BE2C (cell line): ENCODE measurements around the gene ADPRHL1.
"Not testable (repeated sequence)": the region's sequence is repeated elsewhere in the genome, so short reads cannot be mapped to it uniquely, and the experiment has no call there.

Experiments
- DNase-seq: peaks from one replicate; pipeline ENCODE4 v3.0.0-alpha.2; 2020
- H3K27me3 ChIP-seq: fragments of 250-450 bp; sonication (Bioruptor Pico); 2 replicates; pipeline ENCODE4 v1.5.1; 2020; ENCODE audit warnings: mild to moderate bottlenecking
- H3K36me3 ChIP-seq: fragments of 250-450 bp; sonication (Bioruptor Pico); 2 replicates; pipeline ENCODE4 v1.5.1; 2020; ENCODE audit warnings: mild to moderate bottlenecking
- H3K4me1 ChIP-seq: fragments of 250-450 bp; sonication (Bioruptor Pico); 2 replicates; pipeline ENCODE4 v1.5.1; 2020
- H3K4me3 ChIP-seq: 2 replicates; pipeline ENCODE4 v1.5.1; 2011; ENCODE audit warnings: low read depth, low read length
- H3K9me3 ChIP-seq: fragments of 250-450 bp; sonication (Bioruptor Pico); 2 replicates; pipeline ENCODE4 v1.5.1; 2020
- CTCF ChIP-seq: IDR thresholded peaks from 2 replicates; pipeline ENCODE4 v1.5.1; 2012; ENCODE audit warnings: mild to moderate bottlenecking, low read depth, low read length

The ADPRHL1 gene

GRCh38 chr13:113442985-113443362 is 10.3 kb downstream of the ADPRHL1 start:
- H3K9me3 ChIP-seq: no peaks in the 10 kb centered on the region

GRCh38 chr13:113442354-113442984 is 10.8 kb downstream of the ADPRHL1 start:
- no peak for DNase-seq
- no peak overlapping the region for H3K4me3 ChIP-seq
- TF ChIP-seq CTCF: no peak
- H3K36me3 ChIP-seq: peaks cover 4% of the 10 kb centered on the region
- H3K27me3 ChIP-seq: no peaks in the 10 kb centered on the region
- H3K9me3 ChIP-seq: no peaks in the 10 kb centered on the region
- H3K4me1 ChIP-seq: no peaks in the 10 kb centered on the region

More at GRCh38 chr13:113442985-113443362, 10.3 kb downstream of the ADPRHL1 start:
- DNase-seq: no peak
- no peak for TF ChIP-seq CTCF
- H3K36me3 ChIP-seq: peaks cover 4% of the 10 kb centered on the region
- no peak overlapping the region for H3K4me3 ChIP-seq
- H3K27me3 ChIP-seq: no peaks in the 10 kb centered on the region
- no peaks in the 10 kb centered on the region for H3K4me1 ChIP-seq

- no peak overlapping the region for H3K4me3 ChIP-seq
These were observed 11.6 kb downstream of the ADPRHL1 start for GRCh38 chr13:113441661-113442060.

GRCh38 chr13:113437408-113438010 is 15.8 kb downstream of the ADPRHL1 start:
- no peak for TF ChIP-seq CTCF
- no peaks in the 10 kb centered on the region for H3K27me3 ChIP-seq
- DNase-seq: peak; percentile 9

More at GRCh38 chr13:113441661-113442060, 11.6 kb downstream of the ADPRHL1 start:
- no peak for TF ChIP-seq CTCF
- Histone ChIP-seq H3K36me3 (peaks cover 4% of the 10 kb centered on the region), H3K27me3 (no peaks in the 10 kb centered on the region), H3K9me3 (no peaks in the 10 kb centered on the region), H3K4me1 (no peaks in the 10 kb centered on the region)
- no peak for DNase-seq

GRCh38 chr13:113436866-113437265 is 16.4 kb downstream of the ADPRHL1 start:
- not testable (repeated sequence) for H3K36me3 ChIP-seq, H3K9me3 ChIP-seq, H3K27me3 ChIP-seq, H3K4me3 ChIP-seq, DNase-seq, H3K4me1 ChIP-seq

More at GRCh38 chr13:113437408-113438010, 15.8 kb downstream of the ADPRHL1 start:
- Histone ChIP-seq H3K36me3 (no peaks in the 10 kb centered on the region; the same call in none of the 2 replicates), H3K4me3 (no peak overlapping the region), H3K9me3 (no peaks in the 10 kb centered on the region), H3K4me1 (no peaks in the 10 kb centered on the region)

- not testable (repeated sequence) for H3K4me3 ChIP-seq
These were observed 17.4 kb downstream of the ADPRHL1 start for GRCh38 chr13:113435907-113436306.

GRCh38 chr13:113433391-113433916 is 19.8 kb downstream of the ADPRHL1 start:
- no peak for TF ChIP-seq CTCF

More at GRCh38 chr13:113435907-113436306, 17.4 kb downstream of the ADPRHL1 start:
- not testable (repeated sequence) for H3K9me3 ChIP-seq, H3K36me3 ChIP-seq, H3K27me3 ChIP-seq, H3K4me1 ChIP-seq
- DNase-seq: peak; percentile 12

More at GRCh38 chr13:113433391-113433916, 19.8 kb downstream of the ADPRHL1 start:
- Histone ChIP-seq H3K36me3 (no peaks in the 10 kb centered on the region), H3K4me3 (no peak overlapping the region), H3K4me1 (no peaks in the 10 kb centered on the region), H3K9me3 (no peaks in the 10 kb centered on the region), H3K27me3 (no peaks in the 10 kb centered on the region)
- DNase-seq: no peak
